ENCODE measurements around the gene CYP1A1.

GRCh38 chr15:74758736-74759135, 33.4 kb upstream of the CYP1A1 start:
- TF ChIP-seq CTCF (conservative IDR thresholded peaks at IDR 0.05; ENCODE audit: low read depth, low read length) (no peak), FOS (IDR thresholded peaks at IDR 0.05; ENCODE audit: low read depth, low read length) (no peak), POLR2A (IDR thresholded peaks at IDR 0.05; ENCODE audit: low read depth, low read length) (no peak), MXI1 (IDR thresholded peaks at IDR 0.05; ENCODE audit: borderline replicate concordance, low read depth, low read length) (no peak)

All from IMR-90 (cell line).